ENCODE measurements around the gene RGS8. TPM values are rescaled to one million over a fixed set of nuclear protein-coding genes. Genes with fewer than 3 reads are reported as not detected.

RGS8 gene
- total RNA-seq, 1 donor from 2014 or later, result not detected

DNA sequence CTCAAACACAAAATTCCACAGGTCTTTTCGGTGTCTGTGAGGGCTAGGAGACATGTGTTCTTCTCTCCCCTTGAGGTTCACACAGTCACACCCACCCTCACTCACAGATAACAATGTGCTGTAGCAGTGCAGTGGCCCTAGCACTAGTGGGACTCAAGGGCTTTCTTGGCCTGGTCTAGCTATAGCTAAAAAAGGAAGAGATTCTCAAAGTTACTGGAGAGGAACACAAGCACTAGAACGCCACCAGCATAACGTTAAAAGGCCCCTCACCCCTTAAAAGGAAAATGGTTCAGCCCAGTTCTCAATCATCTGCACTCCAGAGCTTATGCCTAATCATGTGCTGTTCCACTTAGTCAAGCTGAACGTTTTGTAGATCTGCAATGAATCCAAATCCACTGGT is 39.5 kb downstream of the RGS8 start:
- Histone ChIP-seq H3K4me3 (no peak overlapping the region), H3K36me3 (no peaks in the 10 kb centered on the region), H3K4me1 (no peaks in the 10 kb centered on the region), H3K27me3 (no peaks in the 10 kb centered on the region), H3K9me3 (no peaks in the 10 kb centered on the region), H3K27ac (no peak overlapping the region)
- ATAC-seq (peak; percentile 52), DNase-seq (no peak)
- intact Hi-C loops (cut with DNase I), result no loop called here
- TF ChIP-seq, protein P1, sequence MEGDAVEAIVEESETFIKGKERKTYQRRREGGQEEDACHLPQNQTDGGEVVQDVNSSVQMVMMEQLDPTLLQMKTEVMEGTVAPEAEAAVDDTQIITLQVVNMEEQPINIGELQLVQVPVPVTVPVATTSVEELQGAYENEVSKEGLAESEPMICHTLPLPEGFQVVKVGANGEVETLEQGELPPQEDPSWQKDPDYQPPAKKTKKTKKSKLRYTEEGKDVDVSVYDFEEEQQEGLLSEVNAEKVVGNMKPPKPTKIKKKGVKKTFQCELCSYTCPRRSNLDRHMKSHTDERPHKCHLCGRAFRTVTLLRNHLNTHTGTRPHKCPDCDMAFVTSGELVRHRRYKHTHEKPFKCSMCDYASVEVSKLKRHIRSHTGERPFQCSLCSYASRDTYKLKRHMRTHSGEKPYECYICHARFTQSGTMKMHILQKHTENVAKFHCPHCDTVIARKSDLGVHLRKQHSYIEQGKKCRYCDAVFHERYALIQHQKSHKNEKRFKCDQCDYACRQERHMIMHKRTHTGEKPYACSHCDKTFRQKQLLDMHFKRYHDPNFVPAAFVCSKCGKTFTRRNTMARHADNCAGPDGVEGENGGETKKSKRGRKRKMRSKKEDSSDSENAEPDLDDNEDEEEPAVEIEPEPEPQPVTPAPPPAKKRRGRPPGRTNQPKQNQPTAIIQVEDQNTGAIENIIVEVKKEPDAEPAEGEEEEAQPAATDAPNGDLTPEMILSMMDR (IDR thresholded peaks at IDR 0.05), result no peak

DNA sequence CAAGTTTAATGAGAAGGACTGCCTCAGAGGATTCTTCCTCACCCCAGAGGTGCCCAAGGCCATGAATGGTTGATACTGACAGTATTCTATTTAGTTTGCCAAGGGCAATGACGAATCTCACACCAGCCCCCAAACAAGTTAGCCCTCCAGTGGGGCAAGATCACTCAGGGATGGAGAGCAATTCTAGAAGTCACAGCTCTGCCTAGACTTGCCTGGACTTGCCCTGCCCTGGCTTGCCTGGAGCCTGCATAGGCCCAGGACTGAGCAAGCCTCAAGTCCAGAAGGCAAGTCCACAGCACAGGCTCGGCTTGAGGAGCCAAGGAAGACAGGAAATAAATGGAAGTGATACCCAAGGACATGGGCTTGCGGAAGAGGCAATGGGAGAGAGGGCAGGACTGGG is 40.7 kb downstream of the RGS8 start:
- no peaks in the 10 kb centered on the region for H3K4me1 ChIP-seq
- no peak for DNase-seq
- H3K36me3 ChIP-seq, result no peaks in the 10 kb centered on the region
- intact Hi-C loops (cut with DNase I), result no loop called here
- no peak overlapping the region for H3K27ac ChIP-seq
- TF ChIP-seq, protein P1 (IDR thresholded peaks at IDR 0.05), result no peak
- ATAC-seq, result no peak
- no peaks in the 10 kb centered on the region for H3K27me3 ChIP-seq
- no peak overlapping the region for H3K4me3 ChIP-seq
- no peaks in the 10 kb centered on the region for H3K9me3 ChIP-seq

DNA sequence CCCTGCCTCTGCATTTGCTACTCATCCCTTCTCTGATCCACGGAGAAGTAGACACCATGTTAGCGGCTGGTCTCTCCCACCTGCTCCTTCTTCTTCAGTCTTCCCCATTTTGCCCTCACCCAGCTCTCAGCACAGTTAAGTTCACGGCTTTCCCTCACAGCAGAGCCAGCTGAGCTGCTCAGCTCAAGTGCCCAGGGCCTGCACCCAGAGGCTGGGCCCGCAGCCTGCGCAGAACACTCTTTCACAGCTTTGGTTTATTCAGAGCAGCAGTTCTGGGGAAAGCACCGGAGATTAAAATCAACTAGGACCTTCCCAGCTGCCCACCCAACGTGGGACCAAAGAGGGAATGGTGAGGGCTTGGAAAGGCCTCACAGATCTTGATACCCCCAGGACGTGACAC is 41.9 kb downstream of the RGS8 start:
- DNase-seq (no peak), ATAC-seq (no peak)
- H3K4me3 ChIP-seq, result no peak overlapping the region
- no peaks in the 10 kb centered on the region for H3K4me1 ChIP-seq
- no peak overlapping the region for H3K27ac ChIP-seq
- intact Hi-C loops (cut with DNase I), result no loop called here
- no peaks in the 10 kb centered on the region for H3K9me3 ChIP-seq
- H3K36me3 ChIP-seq, result no peaks in the 10 kb centered on the region
- TF ChIP-seq, protein P1 (IDR thresholded peaks at IDR 0.05), result no peak
- H3K27me3 ChIP-seq, result no peaks in the 10 kb centered on the region

DNA sequence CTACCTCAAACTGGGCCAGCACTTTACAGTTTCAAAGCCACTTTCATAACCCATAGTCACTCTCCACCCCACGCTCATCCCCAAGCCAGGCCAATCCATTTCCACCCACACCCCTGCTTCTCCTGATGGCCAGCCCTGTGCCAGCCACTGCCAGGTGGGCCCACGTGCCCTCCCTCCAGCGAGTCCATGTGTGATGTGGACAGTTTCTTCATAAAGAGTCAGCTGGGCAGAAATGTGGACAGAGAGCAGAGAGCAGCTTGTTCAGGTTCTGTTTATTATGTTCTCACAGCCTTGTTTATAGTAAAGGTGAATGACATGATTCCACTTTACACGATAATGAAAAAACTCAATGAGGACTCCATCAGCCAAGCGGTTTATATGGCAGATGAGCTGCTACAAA is 42.8 kb downstream of the RGS8 start:
- TF ChIP-seq, protein P1 (IDR thresholded peaks at IDR 0.05), result no peak
- no peak for DNase-seq

DNA sequence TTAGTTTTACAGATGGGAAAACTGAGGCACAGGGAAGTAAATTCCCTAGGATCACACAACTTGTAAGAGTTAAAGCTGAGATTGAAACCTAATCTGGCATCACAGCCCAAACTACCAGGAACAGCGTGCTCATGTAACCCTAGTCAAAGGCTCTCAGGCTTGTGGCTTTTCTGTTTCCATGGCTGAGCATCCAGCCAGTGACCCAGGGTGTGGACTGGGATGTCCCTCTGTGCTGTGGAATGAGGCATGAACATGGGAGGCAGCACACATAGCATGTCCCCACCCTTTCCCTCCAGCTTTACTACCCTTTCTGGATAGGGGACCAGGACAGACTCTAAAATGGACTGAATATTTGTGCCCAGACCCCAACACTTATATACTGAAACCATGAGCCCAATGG is 45.1 kb downstream of the RGS8 start:
- no peak for ATAC-seq
- H3K36me3 ChIP-seq, result no peaks in the 10 kb centered on the region
- intact Hi-C loops (cut with DNase I), result no loop called here

More for the DNA sequence above, 42.8 kb downstream of the RGS8 start:
- intact Hi-C loops (cut with DNase I), result no loop called here
- Histone ChIP-seq H3K4me3 (no peak overlapping the region), H3K36me3 (no peaks in the 10 kb centered on the region), H3K9me3 (no peaks in the 10 kb centered on the region), H3K4me1 (no peaks in the 10 kb centered on the region), H3K27me3 (no peaks in the 10 kb centered on the region), H3K27ac (no peak overlapping the region)
- ATAC-seq, result no peak

More for the DNA sequence above, 45.1 kb downstream of the RGS8 start:
- no peaks in the 10 kb centered on the region for H3K9me3 ChIP-seq
- no peaks in the 10 kb centered on the region for H3K4me1 ChIP-seq
- H3K27ac ChIP-seq, result no peak overlapping the region
- TF ChIP-seq, protein P1 (IDR thresholded peaks at IDR 0.05), result no peak
- no peak for DNase-seq
- H3K27me3 ChIP-seq, result no peaks in the 10 kb centered on the region
- H3K4me3 ChIP-seq, result no peak overlapping the region

Measured in upper lobe of right lung (tissue), 1 donor.